Activated CD4-positive, CD25-positive, alpha-beta regulatory T cell treated with anti-CD3 and anti-CD28 coated beads, Interleukin-2, amount 50 U/mL, for 16 hours (primary cell): ENCODE data around the gene WDR26.
"Not testable (repeated sequence)": the region's sequence is repeated elsewhere in the genome, so short reads cannot be mapped to it uniquely, and the experiment has no call there.

Experiments used
- DNase-seq: peaks from one replicate; pipeline ENCODE4 v3.0.0-alpha.2; 2020; ENCODE audit warnings: low read depth, low spot score

Gene WDR26

DNA sequence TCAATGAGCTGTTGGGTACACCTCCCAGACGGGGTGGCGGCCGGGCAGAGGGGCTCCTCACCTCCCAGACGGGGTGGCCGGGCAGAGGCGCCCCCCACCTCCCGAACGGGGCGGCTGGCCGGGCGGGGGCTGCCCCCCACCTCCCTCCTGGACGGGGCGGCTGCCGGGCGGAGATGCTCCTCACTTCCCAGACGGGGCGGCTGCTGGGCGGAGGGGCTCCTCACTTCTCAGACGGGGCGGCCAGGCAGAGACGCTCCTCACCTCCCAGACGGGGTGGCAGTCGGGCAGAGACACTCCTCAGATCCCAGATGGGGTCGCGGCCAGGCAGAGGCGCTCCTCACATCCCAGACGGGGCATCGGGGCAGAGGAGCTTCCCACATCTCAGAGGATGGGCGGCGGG lies 84.9 kb downstream of the WDR26 start:
- not testable (repeated sequence) for DNase-seq

DNA sequence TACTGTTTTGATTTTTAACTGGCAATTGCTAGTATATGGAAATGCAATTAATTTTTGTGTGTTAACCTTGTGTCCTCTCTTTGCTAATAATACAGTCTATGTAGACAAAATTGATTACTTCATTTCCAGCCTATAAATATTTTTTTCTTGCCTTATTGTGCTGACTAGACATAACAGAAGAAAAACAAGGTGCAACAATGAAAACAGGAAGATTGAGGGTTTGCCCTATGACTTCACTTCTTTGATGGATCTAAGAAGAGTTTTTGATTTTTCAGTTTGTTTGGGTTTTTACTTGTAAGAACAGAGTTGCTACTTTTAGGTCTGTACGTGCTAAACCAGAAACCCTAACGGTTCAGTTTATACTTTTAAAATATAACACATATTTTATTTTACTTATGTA lies 86.5 kb downstream of the WDR26 start:
- no peak for DNase-seq

DNA sequence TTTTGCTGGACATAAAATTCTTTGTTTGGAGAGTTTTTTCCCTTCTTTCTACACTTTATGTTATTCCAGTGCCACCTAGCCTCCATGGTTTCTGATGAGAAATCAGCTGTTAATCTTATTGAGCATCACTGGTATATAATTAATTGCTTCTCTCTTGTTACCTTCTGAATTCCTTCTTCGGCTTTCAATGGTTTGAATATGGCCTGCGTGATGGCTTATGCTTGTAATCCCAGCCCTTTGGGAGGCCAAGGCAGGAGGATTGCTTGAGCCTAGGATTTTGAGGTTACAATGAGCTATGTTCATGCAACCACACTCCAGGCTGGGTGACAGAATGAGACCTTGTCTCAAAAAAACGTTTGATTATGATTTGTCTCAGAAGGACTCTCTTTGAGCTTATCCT lies 90.9 kb downstream of the WDR26 start:
- no peak for DNase-seq

DNA sequence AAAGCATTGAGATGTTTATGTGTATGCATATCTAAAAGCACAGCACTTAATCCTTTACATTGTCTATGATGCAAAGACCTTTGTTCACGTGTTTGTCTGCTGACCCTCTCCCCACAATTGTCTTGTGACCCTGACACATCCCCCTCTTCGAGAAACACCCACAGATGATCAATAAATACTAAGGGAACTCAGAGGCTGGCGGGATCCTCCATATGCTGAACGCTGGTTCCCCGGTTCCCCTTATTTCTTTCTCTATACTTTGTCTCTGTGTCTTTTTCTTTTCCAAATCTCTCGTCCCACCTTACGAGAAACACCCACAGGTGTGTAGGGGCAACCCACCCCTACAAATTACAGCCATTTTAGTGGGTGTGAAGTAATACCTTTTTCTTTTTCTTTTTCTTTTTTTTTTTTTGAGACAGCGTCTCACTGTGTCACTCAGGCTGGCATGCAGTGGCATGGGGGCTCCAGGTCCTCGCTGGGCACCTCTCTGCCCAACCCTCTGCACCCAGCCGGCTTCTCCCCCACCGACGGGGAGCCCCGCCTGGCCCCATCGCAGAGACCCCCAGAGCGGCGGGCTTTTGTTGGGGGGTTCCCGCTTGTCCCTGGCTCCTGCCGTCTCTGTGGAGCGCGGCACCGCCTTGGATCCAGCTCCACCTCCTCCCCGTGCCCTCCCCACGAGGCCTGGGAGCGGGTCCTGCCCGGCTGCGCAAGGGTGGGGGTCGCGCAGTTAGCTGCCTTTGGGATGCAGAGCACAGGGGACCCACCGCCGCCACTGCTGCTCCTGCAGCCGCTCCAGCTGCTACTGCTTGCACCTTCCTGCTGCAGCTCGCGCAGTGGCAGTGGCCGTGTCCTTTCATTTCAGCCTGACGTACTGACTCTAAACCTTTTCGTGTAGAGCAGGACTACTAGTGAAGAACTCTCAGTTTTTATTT lies 93.9 kb downstream of the WDR26 start:
- DNase-seq: not testable (repeated sequence)

DNA sequence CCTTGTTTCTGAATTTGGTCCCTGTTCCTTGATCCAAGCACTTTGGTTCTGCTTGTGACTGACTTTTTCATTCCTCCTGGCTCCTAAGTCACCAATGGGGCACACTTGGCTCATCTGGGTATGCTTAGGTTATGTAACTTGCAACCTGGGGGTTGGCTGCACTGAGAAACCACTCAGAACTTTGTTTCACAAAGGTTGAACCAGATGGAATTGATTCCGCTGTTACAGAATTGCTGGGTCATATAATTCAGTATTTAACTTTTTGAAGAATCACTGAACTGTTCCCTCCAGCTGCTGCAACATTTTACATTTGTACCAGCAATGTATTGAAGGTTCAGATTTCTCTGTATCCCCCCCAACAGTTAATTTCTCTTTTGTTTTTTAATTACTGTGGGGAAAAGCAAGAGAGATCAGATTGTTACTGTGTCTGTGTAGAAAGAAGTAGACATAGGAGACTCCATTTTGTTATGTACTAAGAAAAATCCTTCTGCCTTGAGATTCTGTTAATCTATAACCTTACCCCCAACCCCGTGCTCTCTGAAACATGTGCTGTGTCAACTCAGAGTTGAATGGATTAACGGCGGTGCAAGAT lies 95.1 kb downstream of the WDR26 start:
- no peak for DNase-seq

DNA sequence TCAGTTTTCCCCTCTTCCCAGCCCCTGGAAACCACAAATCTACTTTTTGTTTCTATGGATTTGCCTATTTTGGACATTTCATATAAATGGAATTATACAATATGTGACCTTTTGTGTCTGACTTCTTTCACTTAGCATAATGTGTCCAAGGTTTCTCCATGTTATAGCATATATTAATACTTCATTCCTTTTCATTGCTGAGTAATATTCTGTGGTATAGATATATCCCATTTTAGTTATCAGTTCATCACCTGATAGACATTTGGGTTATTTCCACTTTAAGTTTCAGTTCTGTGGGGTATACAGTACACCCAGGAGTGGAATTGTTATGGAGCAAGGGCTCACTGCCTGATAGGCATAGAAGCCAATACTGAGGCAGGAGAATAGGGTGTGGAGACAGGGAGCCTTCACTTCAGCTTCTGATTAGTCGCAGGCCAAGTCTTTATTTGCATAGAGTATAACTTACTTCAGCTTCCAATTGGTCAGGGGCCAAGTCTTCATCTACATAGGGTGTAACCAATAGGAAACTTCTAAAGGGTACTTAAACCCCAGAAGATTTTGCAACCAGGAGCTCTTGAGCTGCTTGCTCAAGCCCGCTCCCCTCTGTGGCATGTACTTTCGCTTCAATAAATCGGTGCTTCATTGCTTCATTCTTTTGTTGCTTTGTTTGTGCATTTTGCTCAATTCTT lies 96.3 kb downstream of the WDR26 start:
- no peak for DNase-seq
